NCI-H446 treated with DMSO at 0.1 percent for 48 hours (cell line): ENCODE data around the gene C2orf72.

Source experiments
- DNase-seq: peaks from one replicate; lab custom pipeline; 2025; lab: John Stamatoyannopoulos, UW

The C2orf72 gene

GRCh38 chr2:231069379-231070054, 32.2 kb downstream of the C2orf72 start:
- DNase-seq = no peak

- DNase-seq = no peak
These were observed 47.2 kb downstream of the C2orf72 start for GRCh38 chr2:231084565-231084964.

- DNase-seq = no peak
These were observed 51.4 kb downstream of the C2orf72 start for GRCh38 chr2:231088754-231089153.

- no peak for DNase-seq
These were observed 56.6 kb downstream of the C2orf72 start for GRCh38 chr2:231093933-231094332.

- DNase-seq = no peak
These were observed 57.5 kb downstream of the C2orf72 start for GRCh38 chr2:231094736-231095346.
